Testis (tissue), 5 donors: Measurements from ENCODE around the gene RIN2. TPM values are rescaled to one million over a fixed set of nuclear protein-coding genes. Genes with fewer than 3 reads are reported as not detected.

Source experiments
- DNase-seq: peaks from one replicate; pipeline ENCODE4 v3.0.0-alpha.2; 2019
- H3K27ac ChIP-seq, 2 donors: fragments of 200-600 bp; sonication (generic); one replicate each; pipeline ENCODE4 v1.5.1; 2019
- H3K27me3 ChIP-seq: fragments of 200-600 bp; sonication (generic); one replicate; pipeline ENCODE4 v1.5.1; 2019
- H3K36me3 ChIP-seq: fragments of 200-600 bp; sonication (generic); one replicate; pipeline ENCODE4 v1.5.1; 2017; ENCODE audit warnings: low read depth; ENCODE audit errors: missing control alignments
- H3K4me1 ChIP-seq: fragments of 200-600 bp; sonication (generic); one replicate; pipeline ENCODE4 v1.5.1; 2019
- H3K4me3 ChIP-seq, 2 donors: fragments of 200-600 bp; sonication (generic); one replicate each; pipeline ENCODE4 v1.5.1; 2017 to 2019
- H3K9me3 ChIP-seq: fragments of 200-600 bp; sonication (generic); one replicate; pipeline ENCODE4 v1.5.1; 2017
- POLR2A ChIP-seq: fragments of 450-650 bp; IDR thresholded peaks from one replicate; pipeline ENCODE4 v1.6.1; 2017; ENCODE audit warnings: antibody characterized with exemption, mild to moderate bottlenecking, moderate library complexity
- WGBS, 2 donors: methylation state at CpG; one replicate each; pipeline ENCODE4 v1.1.5; 2018; 5-methylcytosine and 5-hydroxymethylcytosine counted together
- intact Hi-C: fragments of 100-400 bp; cut with DNase I; formaldehyde crosslinking; loops from one replicate; pipeline ENCODE4 v1.15.1; 2023; ENCODE audit warnings: low total_unique reads
- long read RNA-seq, 2 donors: transcript quantifications; one replicate each; lab custom pipeline, GENCODE V29; 2026
- polyA plus RNA-seq: library from polyadenylated mRNA; stranded (reverse); fragments of 350-450 nt; fragmentation: Illumina TruSeq; extraction: RNeasy Lipid Tissue Mini Kit (QIAGEN cat#74804); gene quantifications from one replicate; pipeline ENCODE4 v1.2.3, GENCODE V29; 2014; ENCODE audit warnings: low read depth, low replicate concordance; ENCODE audit not compliant: insufficient read depth
- total RNA-seq, 2 donors: library from RNA; depleted of rRNA; stranded (reverse); fragments of >200 nt; gene quantifications; one replicate each; pipeline ENCODE4 v1.2.3, GENCODE V29; 2016
- TF ChIP-seq, protein P1 (sequence below), 3 experiments: fragments of 450-650 bp in 2 of 3; fragments of 200-600 bp in 1 of 3; sonication (generic) in 1 of 3; IDR thresholded peaks; one replicate each; pipeline ENCODE4 v1.5.1; 2016 to 2019; ENCODE audit warnings: antibody characterized with exemption in 3 of 3, mild to moderate bottlenecking in 2 of 3, moderate library complexity in 1 of 3

The RIN2 gene, protein sequence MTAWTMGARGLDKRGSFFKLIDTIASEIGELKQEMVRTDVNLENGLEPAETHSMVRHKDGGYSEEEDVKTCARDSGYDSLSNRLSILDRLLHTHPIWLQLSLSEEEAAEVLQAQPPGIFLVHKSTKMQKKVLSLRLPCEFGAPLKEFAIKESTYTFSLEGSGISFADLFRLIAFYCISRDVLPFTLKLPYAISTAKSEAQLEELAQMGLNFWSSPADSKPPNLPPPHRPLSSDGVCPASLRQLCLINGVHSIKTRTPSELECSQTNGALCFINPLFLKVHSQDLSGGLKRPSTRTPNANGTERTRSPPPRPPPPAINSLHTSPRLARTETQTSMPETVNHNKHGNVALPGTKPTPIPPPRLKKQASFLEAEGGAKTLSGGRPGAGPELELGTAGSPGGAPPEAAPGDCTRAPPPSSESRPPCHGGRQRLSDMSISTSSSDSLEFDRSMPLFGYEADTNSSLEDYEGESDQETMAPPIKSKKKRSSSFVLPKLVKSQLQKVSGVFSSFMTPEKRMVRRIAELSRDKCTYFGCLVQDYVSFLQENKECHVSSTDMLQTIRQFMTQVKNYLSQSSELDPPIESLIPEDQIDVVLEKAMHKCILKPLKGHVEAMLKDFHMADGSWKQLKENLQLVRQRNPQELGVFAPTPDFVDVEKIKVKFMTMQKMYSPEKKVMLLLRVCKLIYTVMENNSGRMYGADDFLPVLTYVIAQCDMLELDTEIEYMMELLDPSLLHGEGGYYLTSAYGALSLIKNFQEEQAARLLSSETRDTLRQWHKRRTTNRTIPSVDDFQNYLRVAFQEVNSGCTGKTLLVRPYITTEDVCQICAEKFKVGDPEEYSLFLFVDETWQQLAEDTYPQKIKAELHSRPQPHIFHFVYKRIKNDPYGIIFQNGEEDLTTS
- total RNA-seq (10 to 100 TPM; 16.0 to 29.2 TPM), polyA plus RNA-seq (9.1 TPM)
- long read RNA-seq, donor 1, partial matches to known transcripts, result 10 of 10 reads
- long read RNA-seq, donor 1, other reads (novel, unspliced or antisense), result 0 of 10 reads
- long read RNA-seq, donor 2, partial matches to known transcripts, result 34 of 34 reads
- long read RNA-seq, donor 2, other reads (novel, unspliced or antisense), result 0 of 34 reads

- H3K27me3 ChIP-seq, result no peaks in the 10 kb centered on the region
- peak within 1 kb of the TSS; percentile 72 to 92 for H3K4me3 ChIP-seq
- no peaks in the 10 kb centered on the region for H3K9me3 ChIP-seq
- intact Hi-C loops, result no loop called here
- TF ChIP-seq POLR2A, result no peak
- TF ChIP-seq, protein P1, sequence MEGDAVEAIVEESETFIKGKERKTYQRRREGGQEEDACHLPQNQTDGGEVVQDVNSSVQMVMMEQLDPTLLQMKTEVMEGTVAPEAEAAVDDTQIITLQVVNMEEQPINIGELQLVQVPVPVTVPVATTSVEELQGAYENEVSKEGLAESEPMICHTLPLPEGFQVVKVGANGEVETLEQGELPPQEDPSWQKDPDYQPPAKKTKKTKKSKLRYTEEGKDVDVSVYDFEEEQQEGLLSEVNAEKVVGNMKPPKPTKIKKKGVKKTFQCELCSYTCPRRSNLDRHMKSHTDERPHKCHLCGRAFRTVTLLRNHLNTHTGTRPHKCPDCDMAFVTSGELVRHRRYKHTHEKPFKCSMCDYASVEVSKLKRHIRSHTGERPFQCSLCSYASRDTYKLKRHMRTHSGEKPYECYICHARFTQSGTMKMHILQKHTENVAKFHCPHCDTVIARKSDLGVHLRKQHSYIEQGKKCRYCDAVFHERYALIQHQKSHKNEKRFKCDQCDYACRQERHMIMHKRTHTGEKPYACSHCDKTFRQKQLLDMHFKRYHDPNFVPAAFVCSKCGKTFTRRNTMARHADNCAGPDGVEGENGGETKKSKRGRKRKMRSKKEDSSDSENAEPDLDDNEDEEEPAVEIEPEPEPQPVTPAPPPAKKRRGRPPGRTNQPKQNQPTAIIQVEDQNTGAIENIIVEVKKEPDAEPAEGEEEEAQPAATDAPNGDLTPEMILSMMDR (IDR thresholded peaks at IDR 0.05), result no peak
- H3K36me3 ChIP-seq, result no peaks in the 10 kb centered on the region
- peak; percentile 34 for DNase-seq
- H3K27ac ChIP-seq, result peak within 1 kb of the TSS; percentile 85 to 86
- WGBS, 2 donors, result 0 to 1% methylated on average over 3 to 25 of the region's 25 CpGs
- H3K4me1 ChIP-seq, result peaks cover 17% of the 10 kb centered on the region
Measured at GRCh38 chr20:19758133-19758500, at the start of gene RIN2. RIN2 (plus strand) TSS chr20:19758258; CDS start chr20:19889602, 131,344 bp downstream.

DNA sequence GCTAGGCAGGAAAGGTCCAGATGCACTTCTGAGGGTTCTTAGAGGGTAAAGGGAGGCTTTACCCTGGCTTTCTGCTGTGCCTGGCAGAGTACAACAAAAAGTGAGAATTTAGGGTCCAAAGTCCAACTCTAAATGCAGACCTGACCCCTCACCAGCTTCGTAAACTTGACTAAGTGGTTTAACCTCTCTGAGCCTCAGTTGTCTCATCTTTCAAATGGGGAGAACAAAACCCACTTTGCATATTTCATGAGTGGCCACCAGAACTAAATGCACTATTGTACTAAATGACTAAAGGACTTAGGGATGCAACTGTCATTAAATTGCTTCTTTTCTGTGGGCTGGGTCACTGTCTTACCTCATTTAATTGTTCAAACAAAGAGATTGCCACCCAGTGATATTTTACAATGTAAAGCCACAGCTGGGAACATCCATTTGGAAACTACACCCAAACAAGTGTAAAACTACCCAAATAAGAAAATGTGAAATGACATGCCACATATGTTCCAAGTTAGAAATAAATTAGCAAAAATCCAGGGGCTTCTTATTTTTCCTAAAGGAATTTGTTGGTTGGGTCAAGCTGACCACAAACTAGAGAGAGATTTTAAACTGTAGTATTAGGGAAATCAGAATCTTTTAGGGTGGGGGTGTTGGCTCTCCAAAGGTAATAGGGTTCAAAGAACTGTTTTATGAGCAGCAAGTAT, 48.3 kb upstream of the RIN2 start:
- Histone ChIP-seq H3K27ac (no peak overlapping the region), H3K36me3 (no peaks in the 10 kb centered on the region), H3K4me1 (peaks cover 4% of the 10 kb centered on the region), H3K4me3 (no peak overlapping the region), H3K27me3 (no peaks in the 10 kb centered on the region), H3K9me3 (no peaks in the 10 kb centered on the region)
- intact Hi-C loops, result no loop called here
- 90 to 93% methylated on average over 1 of the region's 1 CpG for WGBS, 2 donors
- no peak for DNase-seq
- TF ChIP-seq, protein P1 (IDR thresholded peaks at IDR 0.05), result no peak

DNA sequence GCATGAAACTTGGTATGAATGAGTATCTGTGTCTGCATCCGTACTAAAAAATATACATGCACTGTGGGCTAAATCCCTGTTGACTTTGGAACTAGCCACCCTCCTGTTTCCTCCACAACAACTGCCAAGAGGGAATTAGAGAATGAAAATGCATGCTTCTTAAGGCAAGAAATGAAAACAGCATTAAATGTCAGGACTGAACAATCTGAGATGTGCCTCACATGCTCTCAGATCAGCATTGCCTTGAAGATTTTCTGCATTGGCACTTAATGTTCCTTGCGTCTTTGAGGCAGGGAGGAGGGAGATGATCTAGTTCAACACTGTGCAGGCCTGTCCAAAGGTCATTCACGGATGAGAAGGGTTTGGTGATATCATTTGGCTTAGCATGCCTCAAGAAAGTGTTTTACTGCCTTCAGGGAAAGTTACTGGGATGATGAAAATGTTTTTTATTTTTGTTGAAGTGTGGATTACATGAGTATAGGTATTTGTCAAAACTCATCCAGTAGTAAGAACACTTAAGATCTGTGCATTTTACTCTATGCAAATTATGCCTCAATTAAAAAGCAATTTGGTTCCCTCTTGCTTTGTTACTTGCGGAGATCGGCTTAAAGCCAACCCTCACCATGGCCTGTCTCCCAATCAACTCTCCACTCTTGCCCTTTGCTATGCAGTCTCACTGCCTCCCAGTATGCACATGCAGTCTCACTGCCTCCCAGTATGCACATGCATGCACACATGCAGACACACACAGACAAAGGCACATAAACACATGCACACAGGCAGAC, 47.5 kb upstream of the RIN2 start:
- Histone ChIP-seq H3K4me1 (peaks cover 4% of the 10 kb centered on the region), H3K36me3 (no peaks in the 10 kb centered on the region), H3K4me3 (no peak overlapping the region), H3K27ac (no peak overlapping the region), H3K27me3 (no peaks in the 10 kb centered on the region), H3K9me3 (no peaks in the 10 kb centered on the region)
- TF ChIP-seq POLR2A, result no peak
- TF ChIP-seq, protein P1 (IDR thresholded peaks at IDR 0.05), result no peak
- 48 to 55% methylated on average over 5 of the region's 5 CpGs for WGBS, 2 donors
- intact Hi-C loops, result no loop called here
- no peak for DNase-seq

GRCh38 chr20:19711126-19711525, 46.9 kb upstream of the RIN2 start:
- Histone ChIP-seq H3K9me3 (no peaks in the 10 kb centered on the region), H3K4me3 (no peak overlapping the region), H3K36me3 (no peaks in the 10 kb centered on the region), H3K27ac (no peak overlapping the region), H3K27me3 (no peaks in the 10 kb centered on the region), H3K4me1 (peaks cover 4% of the 10 kb centered on the region)
- DNase-seq, result no peak
- TF ChIP-seq, protein P1 (IDR thresholded peaks at IDR 0.05), result no peak
- TF ChIP-seq POLR2A, result no peak
- 87 to 90% methylated on average over 11 of the region's 11 CpGs for WGBS, 2 donors
- intact Hi-C loops, result no loop called here
